ENCODE results near the gene CTTNBP2. TPM values are rescaled to one million over a fixed set of nuclear protein-coding genes. Genes with fewer than 3 reads are reported as not detected.

CTTNBP2 gene
- total RNA-seq (2014; rRNA removed; shearing (Covaris generic)), result 2.4 and 4.8 TPM in 2 replicates

GRCh38 chr7:117873310-117874190 lies at the start of gene CTTNBP2:
CTTNBP2 (minus strand) TSS chr7:117873441; CDS start chr7:117873415, 26 bp downstream.
- DNase-seq (ENCODE audit: low spot score), result no peak

- DNase-seq (ENCODE audit: low spot score), result no peak
Observed at GRCh38 chr7:117916309-117916708, 43.1 kb upstream of the CTTNBP2 start.

- no peak for DNase-seq (ENCODE audit: low spot score)
Observed at GRCh38 chr7:117912421-117912820, 39.2 kb upstream of the CTTNBP2 start.

- no peak for DNase-seq (ENCODE audit: low spot score)
Observed at GRCh38 chr7:117908031-117908795, 35.0 kb upstream of the CTTNBP2 start.

- DNase-seq (ENCODE audit: low spot score), result no peak
Observed at GRCh38 chr7:117907049-117907640, 33.9 kb upstream of the CTTNBP2 start.

GRCh38 chr7:117902314-117902889 lies 29.2 kb upstream of the CTTNBP2 start:
- DNase-seq (ENCODE audit: low spot score), result no peak

GRCh38 chr7:117901089-117901797 lies 28.0 kb upstream of the CTTNBP2 start:
- DNase-seq (ENCODE audit: low spot score), result no peak

GRCh38 chr7:117896339-117896738 lies 23.1 kb upstream of the CTTNBP2 start:
- DNase-seq (ENCODE audit: low spot score), result no peak

GRCh38 chr7:117895276-117895675 lies 22.0 kb upstream of the CTTNBP2 start:
- DNase-seq (ENCODE audit: low spot score), result no peak

- no peak for DNase-seq (ENCODE audit: low spot score)
Observed at GRCh38 chr7:117894037-117894436, 20.8 kb upstream of the CTTNBP2 start.

GRCh38 chr7:117892821-117893220 lies 19.6 kb upstream of the CTTNBP2 start:
- no peak for DNase-seq (ENCODE audit: low spot score)

GRCh38 chr7:117889611-117890010 lies 16.4 kb upstream of the CTTNBP2 start:
- DNase-seq (ENCODE audit: low spot score), result no peak

- DNase-seq (ENCODE audit: low spot score), result no peak
Observed at GRCh38 chr7:117888627-117889026, 15.4 kb upstream of the CTTNBP2 start.

- no peak for DNase-seq (ENCODE audit: low spot score)
Observed at GRCh38 chr7:117882594-117882993, 9.4 kb upstream of the CTTNBP2 start.

- no peak for DNase-seq (ENCODE audit: low spot score)
Observed at GRCh38 chr7:117876761-117877160, 3.5 kb upstream of the CTTNBP2 start.

- DNase-seq (ENCODE audit: low spot score), result peak; percentile 35
Observed at GRCh38 chr7:117875566-117875965, 2.3 kb upstream of the CTTNBP2 start.

- no peak for DNase-seq (ENCODE audit: low spot score)
Observed at GRCh38 chr7:117874191-117874700, 1.0 kb upstream of the CTTNBP2 start.

GRCh38 chr7:117872561-117873309 lies 506 bp downstream of the CTTNBP2 start:
- DNase-seq (ENCODE audit: low spot score), result no peak

GRCh38 chr7:117871778-117872538 lies 1.3 kb downstream of the CTTNBP2 start:
- DNase-seq (ENCODE audit: low spot score), result peak; percentile 14

GRCh38 chr7:117871401-117871777 lies 1.9 kb downstream of the CTTNBP2 start:
- DNase-seq (ENCODE audit: low spot score), result peak; percentile 40

Measured in H4 (cell line).